HL-60/S4 treated with retinoic acid at 250 ng/mL for 4 days and 3 days (cell line): Measurements from ENCODE around the gene FCN2.

Experiments used
- in situ Hi-C: fragments of 300-500 bp; cut with MboI; formaldehyde crosslinking; loops from 2 replicates; pipeline ENCODE4 v1.7.0; 2022; ENCODE audit warnings: low sequenced_read_pairs

The FCN2 gene

DNA sequence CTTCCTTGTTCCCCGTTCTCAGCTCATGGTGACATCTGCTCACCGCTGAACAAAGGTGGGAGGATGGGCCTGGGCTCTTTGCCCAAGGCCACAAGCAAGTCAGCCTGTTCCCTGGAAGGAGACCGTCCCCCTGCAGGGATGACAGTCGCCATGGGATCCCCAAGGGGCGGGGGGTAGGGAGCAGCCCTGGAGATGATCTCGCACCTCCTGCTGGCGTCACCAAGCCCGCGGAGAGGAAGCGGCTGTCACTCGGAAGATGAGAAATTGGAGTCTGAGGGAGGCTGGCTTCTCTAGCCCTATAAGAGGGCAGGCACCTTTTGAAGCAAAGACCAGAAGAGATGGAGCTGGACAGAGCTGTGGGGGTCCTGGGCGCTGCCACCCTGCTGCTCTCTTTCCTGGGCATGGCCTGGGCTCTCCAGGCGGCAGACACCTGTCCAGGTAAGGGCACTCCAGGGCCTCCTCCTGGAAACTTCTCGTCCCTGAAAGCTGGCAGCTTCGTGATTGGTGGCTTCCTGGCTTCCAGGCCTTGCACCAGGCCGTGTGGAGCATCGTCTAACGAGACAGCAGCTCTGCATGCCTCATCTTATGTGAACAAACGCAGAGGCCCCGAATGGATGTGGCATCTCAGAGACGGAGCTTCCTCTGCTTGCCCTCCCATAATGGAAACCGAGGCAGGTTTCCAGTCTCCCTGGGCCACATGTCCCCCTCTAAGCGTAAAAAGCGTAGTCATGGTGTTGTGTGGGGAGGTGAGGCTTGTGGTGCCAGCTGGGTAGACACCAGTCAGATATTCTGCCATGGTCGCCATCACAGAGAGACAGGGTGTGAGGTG is at the start of gene FCN2:
TSS of gene FCN2 (plus strand) at position 327 of the 829 bp plus-strand sequence. CDS start at position 339, 12 bp downstream.
- in situ Hi-C loops: no loop called here

DNA sequence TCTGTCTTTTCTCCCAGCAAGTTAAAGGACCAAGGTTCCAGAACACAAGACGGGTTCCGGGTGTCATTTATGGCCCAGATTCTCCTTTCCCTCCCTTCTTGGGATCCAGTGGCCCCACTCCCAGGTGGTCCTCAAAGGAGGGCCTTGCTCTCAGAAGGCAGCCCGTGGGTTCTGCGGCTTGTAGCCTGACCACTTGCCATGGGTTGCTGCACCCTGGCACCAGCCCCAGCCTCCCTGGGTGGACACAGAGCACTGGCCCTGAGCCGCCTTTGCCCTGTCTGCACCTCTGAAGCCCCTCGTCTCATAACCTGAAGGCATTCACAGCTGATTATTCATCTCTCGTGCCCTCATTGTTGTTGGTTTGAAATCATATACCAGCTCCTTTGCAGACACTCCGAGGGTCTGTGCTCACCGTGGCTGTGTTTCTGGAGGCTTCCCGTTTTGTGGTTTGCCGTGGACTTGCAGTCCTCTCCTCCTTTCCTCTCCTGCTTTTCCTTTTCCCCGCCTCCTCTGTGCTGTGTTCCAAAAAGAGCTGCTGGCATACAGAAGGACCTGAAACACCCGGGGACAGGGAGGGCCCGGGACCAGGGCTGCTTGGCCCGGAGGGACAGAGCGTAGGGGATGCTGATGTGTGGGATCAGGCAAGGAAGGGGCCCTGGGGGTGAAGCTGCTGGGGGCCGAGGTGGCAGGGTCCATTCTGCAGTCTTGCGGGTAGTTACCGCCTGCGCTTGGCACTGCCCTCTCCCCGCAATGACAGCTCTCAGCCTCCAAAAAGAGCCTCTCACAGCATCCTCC is 49.5 kb upstream of the FCN2 start:
- in situ Hi-C loops: no loop called here

DNA sequence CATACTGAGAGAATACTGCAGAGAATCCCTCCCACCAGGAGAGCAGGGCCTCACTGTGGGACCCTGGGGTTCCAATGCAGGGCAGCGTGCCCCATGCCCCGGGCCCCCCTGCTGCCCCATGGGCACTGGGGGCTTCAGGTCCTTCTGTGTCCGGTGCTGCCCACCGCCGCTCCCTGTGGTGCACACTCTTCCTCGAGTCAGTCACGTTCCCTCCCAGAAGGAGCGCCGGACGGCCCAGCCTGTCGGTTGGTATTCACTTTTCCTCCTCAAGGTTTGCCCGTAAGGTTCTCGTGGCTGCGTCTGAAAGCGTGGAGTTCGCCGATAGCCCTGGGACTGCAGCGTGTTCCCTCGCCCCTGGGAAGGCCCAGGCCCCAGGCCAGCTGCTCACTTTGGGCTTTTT is 48.1 kb upstream of the FCN2 start:
- in situ Hi-C loops: no loop called here

DNA sequence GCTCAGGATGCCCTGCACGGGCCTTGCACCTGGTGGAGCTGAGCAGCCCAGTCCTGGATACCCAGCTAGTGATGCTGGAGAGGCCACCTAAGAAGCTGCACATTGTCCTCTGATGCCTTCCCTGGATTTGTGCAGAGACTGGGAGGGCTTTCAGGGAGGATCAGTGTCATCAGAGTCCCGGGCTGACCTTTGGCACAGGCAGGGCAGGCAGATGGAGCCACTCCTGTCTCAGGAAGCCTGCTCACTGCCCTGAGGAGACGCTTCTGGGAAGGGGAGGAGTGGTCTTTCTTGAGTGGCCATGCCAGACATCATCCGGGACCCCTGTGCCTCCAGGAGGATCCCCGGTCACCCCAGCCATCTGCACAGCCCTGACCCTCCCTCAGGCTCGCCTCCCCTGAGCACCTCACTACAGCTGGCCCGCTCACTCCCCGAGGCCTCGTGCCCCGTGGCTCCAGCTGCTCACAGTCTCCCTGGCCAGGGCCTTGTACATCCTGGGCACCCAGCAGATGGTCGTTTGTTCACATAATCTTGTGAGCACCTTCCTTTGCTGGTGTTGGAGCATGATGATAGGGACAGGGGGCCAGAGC is 47.2 kb upstream of the FCN2 start:
- in situ Hi-C loops: no loop called here

DNA sequence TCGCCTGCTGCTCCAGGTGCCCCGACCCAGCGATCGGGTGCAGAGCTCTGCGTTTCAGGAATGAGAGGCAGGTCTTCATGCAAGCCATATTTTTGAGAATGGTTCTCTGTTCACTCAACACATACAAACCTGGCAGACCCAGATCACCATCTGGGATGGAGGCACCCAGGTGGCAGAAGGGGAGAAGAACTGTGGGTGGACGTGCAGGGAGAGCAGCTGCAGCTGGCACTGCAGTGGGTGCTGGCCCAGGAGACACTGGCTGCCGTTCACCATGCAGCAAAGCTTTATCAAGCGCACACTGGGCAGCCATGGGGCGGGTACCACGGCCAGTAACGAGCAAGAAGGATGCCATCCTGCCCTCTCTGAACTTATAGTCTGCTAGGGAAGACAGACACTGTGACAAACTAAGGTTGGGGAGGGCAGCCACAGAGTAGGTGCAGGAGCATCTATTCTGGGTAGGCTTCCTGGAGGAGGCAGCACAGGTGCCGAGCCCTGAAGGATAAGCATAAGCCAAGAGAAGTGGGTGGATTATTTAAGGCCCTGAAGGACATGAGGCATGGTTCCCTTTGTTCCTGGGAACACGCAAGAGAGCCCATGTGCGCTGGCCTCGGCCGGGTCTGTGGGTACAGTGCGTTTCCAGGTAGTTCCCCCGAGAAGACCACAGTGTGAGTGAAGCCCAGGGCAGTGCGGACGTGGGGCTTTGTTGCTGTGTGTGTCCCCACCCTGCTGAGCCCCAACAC is 46.2 kb upstream of the FCN2 start:
- in situ Hi-C loops: no loop called here

DNA sequence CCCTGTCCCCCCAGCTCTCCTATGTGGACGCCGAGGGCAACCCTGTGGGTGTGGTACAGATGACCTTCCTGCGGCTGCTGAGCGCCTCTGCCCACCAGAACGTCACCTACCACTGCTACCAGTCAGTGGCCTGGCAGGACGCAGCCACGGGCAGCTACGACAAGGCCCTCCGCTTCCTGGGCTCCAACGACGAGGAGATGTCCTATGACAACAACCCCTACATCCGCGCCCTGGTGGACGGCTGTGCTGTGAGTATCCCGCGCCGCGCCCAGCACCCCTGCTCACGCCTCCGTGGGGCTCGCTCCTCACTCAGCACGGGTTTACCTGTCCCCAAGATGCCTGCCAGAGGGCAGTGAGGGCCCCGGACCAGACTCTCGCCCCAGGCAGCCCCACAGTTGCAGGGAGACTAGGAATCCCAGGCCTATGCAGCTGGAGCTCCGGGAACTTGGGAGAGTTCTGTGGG is 45.6 kb upstream of the FCN2 start:
- in situ Hi-C loops: no loop called here

DNA sequence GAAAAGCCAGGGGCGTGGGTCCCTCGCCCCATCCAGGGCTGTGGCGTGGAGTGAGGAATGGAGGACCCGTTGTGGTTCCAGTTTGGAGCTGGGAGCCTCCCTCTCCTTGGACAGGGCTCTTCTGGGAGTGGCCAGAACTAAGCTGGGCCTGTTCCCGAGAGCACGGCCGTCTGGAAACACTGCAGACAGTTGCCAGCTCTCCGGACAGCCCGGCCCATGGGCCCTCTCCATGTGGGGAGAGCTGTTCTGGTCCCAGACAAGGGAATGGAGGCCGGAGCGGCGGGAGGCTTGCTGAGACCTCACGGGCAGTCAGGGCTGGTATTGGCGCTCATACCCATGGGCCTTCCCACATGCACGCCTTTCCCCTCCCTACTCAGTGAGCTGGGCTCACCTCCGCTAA is 45.2 kb upstream of the FCN2 start:
- in situ Hi-C loops: no loop called here

DNA sequence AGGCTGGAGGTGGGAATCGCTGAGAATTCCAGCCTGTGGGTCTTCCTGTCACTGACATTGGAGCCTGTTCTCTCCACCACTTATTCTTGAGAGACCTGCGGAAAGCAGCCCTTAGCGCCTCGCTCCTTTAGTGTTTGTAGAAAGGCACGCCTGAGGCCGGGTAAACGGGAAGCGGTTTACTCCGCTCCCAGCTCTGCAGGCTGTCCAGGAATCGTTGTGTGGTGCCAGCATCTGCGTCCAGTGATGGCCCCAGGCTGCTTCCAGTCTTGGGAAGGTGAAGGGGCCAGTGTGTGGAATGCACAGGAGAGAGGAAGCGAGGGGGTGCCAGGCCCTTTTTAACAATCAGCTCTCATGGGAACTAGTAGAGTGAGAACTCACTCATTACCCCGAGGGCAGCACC is 44.6 kb upstream of the FCN2 start:
- in situ Hi-C loops: no loop called here

DNA sequence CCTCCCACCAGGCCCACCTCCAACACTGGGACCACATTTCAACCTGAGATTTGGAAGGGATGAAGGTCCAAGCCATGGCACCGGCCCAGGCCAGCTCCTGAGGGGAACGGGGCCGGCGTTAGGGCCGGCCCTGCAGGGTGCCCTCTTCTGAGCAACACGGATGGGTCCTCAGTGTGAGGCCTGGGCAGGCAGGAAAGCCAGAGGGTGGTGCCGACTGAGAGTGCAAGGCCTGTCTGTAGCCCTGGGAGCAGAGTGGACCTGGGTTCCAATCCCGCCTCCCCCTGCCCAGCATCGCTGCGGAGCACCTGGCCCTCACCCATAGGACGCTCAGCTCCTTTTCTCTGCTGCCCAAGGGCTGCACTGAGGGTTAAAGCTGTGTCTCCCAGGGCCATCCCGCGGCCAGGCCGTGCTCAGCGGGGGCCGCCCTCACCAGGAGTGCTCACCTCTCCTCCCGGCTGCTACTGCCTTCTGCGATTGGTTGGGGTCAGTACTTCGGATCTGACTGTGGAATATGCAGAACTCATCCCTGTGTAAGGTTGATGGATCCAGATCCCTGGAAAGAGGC is 44.1 kb upstream of the FCN2 start:
- in situ Hi-C loops: no loop called here

DNA sequence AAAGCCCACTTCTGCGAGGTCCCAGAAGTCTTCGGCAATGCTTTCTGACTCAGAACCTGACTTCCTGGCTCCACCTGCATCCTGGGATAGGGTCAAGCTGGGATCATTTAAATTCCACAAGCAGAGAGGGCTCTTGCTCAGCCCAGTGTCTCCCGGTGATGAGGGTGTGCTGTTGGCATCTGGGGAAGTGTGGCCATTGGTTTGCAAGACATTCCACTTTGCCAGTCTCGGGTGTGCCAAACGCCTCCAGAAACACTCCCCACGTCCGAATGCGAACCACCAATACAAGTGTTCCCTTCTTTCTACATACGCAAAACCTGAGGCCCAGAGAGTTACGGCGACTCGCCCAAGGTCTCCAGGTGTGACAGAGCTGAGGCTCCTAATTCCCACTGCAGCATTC is 43.1 kb upstream of the FCN2 start:
- in situ Hi-C loops: no loop called here

DNA sequence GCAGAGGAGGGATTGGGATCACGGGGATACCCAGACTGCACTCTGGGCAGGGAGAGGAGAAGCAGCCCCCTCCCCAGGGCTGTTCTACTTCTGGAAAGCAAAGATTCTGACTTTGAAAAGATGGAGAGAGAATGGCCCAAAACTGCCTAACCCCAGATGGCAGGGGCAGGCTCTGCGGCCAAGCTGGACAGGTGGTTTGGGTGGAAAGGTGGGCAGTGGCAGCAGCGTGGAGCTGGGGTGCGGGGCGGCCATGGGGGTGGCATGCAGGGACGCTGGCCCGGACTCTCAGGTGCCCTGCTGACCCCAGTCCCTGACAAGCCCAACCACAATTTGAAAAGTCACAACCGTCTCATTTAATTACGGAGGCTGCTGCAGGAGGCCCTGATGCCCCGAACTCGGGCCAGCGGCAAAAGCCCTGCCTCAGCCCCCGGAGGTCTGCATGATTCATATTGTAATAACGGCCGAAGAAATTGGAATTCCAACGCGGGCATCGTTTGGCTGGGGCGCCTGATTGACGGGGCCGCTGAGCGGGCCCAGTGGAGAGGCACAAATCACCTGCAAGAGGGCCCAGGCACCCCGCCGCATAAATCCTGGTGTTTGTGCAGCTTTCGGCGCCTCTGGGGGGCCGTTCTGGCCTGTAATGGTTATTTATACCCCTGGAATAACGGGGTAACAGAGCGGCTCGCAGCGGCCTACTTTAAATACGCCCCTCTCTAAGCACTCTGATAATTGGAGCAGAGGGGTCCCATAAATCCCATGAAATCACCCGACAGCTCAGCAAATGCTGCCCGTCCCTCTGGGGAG is 41.8 kb upstream of the FCN2 start:
- in situ Hi-C loops: no loop called here

DNA sequence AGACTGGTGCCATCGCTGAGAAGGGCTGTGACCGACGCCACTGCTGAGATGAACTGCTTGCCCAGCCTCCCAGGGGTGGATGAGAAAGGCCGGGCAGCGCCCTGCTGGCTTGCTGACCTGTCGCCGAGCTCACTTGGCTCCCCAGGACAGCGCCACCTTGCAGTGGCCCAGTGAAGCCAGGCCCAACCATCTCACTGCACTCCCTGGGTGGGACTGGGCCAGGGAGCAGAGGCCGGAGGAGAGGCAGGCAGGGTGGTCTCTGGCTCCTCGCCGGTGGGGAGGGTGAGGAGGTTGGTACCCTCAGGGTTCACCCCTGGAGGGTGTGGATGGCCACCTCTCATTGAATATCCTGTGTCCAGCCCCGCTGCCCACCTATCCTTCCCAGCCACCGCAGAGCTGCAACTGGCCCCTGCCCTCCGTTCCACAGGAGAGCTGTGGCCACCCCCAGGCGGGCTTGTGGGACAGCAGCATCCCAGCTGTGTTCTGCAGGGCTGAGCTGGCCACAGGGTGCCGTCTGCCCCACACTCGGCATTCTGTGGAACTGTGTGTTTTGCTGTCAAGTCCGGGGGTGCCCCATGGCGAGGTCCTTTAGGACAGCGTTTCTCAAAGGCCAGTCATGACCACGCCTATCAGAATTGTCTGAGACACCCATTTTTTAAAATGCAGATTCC is 41.0 kb upstream of the FCN2 start:
- in situ Hi-C loops: no loop called here

DNA sequence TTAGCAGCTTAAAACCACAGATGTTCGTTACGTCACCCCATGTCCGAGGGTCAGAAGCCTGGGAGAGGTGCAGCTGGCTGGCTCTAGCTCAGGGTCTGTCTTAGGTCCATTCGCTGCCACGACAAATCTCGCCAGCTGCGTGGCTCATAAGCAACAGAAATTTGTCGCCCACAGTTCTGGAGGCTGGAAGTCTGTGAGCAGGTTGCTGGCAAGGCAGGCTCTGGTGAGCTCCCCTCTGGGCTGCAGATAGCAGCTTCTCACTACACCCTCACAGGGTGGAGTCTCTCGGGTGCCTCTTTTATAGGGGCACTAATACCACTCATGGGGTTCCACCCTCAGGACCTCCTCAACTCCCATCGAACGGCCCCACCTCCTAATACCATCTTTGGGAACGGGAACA is 40.1 kb upstream of the FCN2 start:
- in situ Hi-C loops: no loop called here

DNA sequence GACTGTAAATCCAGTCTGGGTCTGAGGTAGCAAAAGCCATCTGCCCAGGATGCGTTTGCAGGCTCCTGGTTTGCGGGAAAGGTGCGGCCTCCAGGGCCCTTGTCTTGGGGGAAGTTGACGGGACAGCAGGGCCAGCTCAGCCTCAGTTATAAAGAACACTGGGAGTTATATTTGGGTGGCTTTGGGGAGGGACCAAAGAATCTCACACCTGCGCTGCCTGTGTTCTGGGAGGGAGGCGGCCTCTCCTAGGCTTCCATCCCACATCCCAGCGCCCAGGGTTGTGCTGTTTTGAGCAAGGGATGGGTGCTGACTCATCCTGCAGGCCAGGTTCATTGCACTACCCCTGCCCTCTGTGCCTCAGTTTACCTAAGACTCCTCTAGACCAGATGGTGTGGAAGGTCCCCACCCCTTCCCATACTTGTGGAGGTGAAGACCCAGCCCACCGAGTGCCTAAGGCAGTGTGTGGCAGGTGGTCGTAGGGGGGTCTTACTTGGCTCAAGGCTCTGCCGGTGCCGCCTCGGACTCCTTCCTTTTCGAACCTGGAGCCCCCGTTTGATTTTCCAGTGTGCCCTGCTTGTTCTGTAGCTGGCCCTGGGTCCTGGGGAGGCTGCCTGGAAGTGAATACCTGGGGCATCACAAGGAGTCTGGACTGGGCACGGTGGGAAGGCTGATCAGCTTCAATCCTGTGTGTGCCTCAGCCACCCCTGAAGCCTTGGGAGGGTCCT is 39.3 kb upstream of the FCN2 start:
- in situ Hi-C loops: no loop called here

DNA sequence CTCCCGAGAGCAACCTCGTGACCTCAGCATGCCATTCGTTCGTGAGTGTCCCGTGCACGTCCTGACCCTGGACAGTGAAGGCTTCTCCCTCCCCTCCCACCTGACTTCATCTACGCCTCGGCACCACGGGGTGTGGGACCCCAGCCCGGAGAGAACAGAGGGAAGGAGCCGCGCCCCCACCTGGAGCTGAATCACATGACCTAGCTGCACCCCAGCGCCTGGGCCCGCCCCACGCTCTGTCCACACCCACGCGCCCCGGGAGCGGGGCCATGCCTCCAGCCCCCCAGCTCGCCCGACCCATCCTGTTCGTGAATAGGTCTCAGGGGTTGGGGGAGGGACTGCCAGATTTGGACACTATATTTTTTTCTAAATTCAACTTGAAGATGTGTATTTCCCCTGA is 38.3 kb upstream of the FCN2 start:
- in situ Hi-C loops: no loop called here

DNA sequence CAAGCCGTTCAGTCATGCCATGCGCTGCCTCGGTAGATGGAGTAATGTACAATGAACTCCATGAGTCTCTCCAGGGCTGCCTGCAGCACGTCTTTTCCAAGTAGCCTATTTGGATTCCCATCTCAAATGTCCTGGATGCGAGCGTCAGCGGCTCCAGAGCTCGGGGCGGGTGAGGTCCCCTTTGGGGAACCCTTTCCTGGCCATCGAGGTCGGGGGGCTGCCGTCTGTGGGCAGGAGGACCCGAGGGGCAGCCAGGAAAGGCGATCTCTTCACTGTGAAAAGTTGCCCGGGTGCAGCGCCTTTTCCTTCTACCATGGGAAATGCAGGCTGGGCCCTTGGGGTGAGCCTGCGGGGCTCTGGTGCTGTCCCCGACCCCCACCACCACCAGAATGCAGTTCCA is 36.9 kb upstream of the FCN2 start:
- in situ Hi-C loops: no loop called here

DNA sequence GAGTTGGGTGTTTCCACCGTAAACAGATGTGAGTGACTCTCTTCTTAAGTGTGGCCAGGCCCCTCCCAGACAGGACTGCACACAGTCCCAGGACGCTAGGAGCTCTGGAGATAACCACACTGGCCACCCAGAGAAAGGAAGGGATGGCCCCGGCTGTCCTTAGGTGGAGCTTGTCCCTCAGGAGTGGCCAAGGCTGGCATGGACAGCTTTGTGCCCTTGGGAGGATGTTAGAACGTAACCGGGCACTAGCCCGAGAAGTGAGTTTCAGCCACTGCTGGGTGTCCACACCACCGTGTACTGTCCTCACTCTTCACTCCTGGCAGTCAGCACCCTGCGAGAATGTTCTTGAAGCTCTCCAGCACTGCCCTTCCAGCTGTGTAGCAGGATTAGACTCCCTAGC is 35.8 kb upstream of the FCN2 start:
- in situ Hi-C loops: no loop called here

DNA sequence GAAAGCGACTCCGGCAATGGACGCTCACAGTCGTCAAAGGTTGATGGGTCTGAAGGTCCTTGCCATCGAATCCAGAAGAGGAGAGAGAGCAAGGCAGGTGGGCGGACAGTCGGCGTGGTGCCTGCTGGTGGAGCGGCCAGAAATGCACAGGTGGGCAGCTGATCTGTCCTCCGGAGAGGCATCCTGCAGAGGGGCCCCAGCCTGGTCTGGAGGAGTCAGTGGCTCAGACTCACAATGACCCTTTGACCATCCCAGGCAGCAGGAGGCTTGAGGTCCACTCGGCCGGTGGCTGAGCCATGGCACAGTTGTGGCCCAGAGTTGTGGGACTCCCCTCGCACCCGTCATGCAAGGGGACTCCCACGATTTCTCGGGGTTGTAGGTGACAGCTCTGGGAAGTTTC is 34.4 kb upstream of the FCN2 start:
- in situ Hi-C loops: no loop called here

DNA sequence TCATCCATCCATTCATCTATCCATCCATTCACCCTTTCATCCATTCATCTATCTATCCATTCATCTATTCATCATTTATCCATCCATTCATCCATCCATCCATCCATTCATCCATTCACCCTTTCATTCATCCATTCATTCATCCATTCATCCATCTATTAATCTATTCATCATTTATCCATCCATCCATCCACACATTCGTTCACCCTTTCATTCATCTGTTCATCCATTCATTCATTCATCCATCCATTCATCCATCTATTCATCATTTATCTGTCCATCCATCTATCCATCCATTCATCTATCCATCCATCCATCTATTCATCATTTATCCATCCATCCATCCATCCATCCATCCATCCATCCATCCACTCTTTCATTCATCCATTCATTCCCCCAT is 33.9 kb upstream of the FCN2 start:
- in situ Hi-C loops: no loop called here
